ENCODE data around the gene TEPSIN.
"Not testable (repeated sequence)": the region's sequence is repeated elsewhere in the genome, so short reads cannot be mapped to it uniquely, and the experiment has no call there.

The TEPSIN gene

DNA sequence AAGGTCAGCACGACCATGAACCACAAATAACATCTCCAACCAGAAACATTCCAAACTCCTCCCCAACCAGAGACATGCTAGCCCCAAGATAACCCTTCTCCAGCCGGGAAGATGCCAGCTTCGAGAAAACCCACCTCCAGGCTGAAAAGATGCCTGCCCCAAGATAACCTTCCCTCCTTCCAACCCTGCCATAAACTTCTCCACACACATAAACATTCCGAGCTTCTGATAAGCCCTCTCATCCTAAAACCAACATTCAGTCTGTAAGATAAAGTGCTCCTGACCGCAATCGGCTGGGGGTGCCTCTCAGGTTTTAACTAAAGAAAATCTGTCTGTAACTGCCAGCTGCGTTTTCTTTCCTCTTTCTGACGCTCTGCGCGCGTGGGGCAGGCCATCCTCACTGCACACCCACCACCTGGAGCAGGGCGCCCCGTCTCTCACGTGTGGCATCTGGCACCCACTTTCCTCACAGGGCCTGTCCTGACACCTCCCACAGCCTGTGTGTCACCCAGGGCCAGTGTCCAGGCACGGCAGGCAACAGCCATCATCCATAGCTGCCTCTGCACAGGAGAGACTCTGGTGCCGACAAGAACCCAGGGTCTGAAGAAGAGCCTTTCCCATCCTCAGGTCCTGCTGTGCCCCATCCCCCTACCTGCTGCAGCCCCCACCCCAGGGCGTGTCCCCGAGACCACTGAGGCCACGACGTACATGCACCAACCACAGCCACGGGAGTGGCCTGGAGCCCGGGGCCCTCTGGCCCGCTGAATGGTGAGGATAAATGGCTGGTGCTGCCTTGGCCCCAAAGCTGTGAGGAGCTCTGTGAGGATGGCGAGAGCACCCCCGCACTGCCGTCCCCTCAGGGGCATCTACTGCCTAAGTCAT lies 3.7 kb downstream of the TEPSIN start:
- no peak for DNase-seq

DNA sequence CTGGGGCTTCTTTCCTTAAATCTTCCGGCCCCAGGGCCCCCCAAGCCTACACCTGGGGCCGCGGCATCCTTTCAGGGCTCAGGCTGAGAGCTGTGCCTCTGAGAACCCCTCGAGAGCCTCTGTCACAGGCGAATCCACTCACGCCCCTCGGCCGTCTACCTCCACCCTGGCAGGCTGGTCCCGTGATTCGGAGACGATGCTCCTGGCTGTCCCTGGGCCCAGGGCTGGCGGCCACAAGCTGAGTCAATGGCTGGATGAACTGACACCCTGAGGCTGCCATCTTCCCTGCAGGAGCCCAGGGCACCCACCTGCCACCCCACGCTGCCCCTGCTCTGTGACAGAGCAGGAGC lies 4.4 kb downstream of the TEPSIN start:
- no peak for DNase-seq

DNA sequence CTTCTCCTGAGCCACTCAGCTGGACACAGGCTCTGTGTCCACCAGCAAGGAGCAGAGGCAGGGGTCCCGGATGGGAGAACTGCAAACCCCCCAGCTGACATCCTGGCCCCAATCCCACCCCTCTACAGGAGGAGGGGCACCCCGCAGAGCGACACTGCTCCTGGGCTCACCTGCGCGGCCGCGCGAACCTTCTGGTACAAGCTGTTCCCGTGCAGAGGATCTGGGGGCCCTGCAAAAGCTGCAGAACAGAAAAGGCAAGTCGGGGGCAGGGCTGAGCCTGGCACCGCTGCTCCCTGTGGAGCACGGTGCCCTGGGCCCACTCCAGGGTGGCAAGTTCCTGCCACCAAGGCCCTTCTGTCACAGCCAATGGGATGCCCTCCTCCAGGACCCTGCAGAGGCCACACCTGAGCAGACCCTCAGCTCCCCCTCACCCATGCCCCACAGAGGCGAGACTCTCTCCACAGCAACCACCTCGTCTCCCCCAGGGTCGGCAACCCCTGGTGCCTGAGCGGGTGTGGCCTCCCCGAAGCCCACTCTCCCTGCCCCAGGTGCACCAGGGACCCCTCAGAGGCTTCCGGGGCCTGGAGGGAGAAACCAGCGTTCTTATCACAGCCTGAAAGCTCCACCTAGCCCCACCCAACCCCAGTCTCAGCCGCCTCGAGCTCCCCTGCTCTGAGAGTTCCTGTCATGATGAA lies 4.9 kb downstream of the TEPSIN start:
- DNase-seq, result no peak

DNA sequence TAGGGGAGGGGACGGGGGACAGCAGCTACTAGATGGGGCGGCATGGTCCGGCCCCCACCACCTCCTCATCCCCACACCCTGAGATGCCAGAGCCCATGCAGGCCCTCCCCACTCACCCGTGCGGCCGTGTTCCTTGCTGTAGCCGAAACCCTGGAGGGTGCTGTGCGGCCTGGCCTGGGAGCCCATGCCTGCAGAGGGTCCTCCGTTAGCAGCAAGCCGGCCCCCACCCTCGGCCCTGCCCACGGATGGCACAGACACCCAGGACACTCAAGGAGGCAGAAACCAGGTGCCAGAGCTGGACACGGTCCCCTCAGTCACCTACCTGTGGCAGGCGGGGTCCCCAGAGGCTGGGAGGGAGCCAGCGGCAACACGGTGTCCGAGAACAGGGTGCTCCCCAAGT lies 5.5 kb downstream of the TEPSIN start:
- no peak for DNase-seq

DNA sequence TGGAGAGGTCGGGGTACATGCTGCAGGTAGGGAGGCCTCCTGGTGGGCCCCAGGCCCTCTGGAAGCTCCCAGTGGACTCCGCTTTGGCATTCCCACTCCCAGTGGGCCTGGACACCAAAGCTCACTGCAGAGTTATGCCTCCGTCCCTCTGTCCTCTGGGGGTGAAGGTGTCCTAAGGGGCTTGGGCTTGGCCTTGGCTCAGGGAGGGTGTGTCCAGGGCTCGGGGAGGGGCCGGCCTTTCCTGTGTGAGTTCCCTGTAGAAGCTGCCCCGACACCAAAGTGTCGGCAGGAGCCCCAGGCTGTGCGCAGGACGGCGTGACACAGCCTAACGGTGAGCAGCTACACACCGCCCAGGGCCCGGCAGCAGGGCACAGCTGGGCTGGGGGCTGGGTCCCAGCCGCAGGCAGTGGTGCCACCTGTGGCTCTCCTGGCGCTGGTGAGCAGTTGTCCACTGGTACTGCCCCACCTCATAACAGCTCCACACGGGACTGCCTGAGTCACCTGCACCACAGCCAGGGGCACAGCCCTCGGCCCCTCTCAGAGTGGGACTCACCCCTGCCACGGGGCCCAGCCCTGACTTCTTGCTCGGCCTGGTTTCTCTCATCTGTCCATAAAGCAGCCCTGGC lies 6.1 kb downstream of the TEPSIN start:
- DNase-seq, result no peak

DNA sequence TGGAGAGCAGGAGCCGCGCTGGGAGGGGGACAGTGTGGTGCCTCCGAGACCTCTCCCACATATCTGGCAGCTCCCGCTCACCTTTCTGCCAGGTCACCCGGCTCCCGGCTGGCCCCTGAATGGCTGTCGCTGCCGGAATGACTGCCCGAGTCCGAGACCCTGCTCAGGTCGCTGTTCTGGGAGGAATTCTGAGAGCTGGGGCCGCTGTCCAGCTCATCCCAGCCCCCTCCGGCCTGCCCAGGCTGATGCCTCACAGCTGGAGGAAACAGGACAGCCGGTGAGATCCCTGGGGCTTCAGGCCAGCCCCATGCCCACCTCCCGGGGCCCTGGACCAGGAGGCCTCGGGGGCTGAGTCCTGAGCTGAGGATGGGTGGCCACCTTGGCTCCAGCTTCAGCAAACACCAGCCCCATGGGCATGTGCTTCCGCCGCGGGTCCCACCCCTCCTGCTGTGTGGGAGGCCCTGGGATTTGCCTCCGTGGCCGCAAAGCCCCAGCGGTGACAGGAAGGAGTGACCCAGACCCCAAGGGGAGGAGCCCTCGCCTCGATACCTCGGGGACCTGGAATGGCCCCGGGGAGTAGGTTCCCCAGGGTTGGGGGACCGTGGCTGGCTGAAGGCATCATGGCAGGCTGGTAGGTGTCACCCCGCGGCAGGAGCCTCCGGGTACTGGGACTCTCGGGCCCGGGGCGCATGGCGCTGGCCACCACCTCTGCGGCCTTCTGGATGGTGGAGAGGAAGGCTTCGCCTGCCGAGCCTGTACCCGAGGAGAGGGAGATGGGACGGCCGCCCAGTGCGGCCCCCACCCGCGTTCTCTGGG lies 6.9 kb downstream of the TEPSIN start:
- no peak for DNase-seq

DNA sequence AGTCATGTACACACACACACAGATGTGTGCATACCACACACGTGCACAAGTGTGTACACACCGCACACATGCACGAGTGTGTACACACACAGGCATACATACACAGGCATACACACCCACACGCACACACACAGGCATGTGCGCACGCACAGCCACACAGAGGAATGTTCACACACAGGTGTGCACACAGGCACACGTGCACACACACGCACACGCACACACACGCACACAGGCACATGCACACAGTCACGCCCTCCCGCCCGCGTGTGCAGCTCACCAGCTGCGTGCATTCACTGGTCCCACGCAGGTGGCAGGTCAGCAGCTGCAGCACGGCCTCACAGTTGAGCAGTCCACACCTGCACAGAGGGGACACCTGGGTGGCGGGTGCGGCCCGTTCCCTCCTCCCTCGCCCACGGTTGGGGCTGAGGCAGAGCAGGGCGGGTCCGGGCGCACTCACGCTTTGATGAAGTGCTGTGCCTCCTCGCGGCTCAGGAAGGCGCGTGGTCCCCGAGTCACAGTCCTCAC lies 7.7 kb downstream of the TEPSIN start:
- DNase-seq, result no peak

DNA sequence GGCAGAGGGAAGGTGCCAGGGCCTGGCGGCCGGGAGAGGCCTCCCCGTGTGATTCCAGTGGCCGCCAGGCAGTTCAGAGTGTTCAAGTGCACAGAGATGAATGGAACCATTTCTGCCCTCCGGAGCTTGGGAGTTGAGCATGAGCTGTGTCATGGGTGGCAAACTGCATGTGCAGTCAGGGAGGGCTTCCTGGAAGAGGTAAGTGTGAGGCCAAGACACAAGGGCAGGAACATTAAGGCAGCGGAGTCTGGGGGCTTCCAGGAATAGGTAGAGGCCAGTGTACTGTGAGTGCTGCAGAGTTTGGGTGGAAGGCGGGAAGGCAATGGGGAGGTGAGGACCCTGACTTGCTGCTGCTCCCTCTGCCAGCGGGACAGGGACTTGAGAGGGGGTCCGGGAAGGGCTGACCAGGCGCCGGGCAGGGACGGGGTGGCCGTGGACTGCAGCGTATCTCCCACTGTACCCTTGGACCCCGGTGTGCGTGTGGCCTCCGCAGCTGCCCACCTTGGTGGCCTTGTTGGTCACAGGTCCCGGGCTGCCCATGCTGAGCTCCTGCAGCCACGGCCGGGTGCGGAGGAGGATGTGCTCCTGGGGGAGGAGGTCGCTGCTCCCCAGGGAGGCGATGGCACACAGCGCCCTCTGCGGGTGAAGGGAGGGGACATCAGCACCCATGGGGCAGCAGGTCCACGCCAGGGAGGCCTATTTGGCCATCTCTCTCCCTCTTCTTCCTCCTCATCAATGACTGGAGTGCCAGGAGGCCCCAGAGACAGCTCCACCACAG lies 8.6 kb downstream of the TEPSIN start:
- DNase-seq, result no peak

DNA sequence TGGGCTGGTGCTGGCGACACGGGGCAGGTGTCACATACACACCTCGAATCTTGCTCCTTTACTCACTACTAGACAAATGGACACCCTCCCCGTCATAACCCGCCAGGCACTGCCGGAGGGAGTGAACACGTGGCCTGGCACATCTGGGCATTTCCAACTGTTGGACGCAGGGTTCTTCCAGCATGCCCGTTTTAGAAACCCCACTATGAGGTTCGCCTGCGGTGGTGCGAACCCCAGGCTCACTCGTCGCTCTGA lies 9.3 kb downstream of the TEPSIN start:
- DNase-seq, result no peak

DNA sequence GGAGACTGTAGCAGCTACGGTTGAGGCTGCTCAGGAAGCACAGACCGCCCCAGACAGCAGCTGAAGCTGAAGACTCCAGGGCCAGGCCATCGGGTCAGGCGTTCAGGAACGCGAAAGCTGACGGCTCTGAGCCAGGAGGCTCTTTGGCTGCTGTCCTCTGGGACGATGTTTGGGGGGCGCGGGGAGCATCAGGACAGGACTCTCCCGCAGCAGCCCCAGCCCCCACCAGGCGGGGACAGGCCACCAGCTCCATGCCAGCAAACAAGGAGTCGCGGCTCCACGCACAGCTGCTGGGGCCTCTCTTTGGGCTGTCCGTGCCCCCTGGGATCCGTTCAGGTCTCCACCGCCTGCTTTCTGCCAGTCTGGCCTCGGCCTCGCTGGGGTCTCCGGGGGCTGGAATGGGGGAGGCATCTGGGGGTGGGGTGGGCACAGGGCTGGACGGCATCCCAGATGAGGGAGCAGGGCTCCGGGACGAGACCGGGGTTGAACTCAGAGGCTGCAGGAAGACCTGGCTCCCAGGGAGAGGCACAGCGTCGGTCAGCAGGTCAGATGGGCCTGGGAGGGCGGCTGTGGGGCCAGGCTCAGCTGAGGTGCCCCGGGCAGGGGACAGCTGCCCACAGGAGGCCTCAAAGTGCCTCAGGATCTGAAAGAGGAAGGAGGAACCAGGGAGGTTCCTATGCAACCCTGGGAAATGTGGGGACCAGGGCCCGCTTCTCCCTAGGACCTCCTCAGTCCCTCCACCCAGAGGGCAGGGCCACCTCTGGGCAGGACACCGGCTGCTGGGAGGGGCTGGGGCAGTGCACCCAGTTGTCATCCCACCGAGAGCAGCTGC lies 9.8 kb downstream of the TEPSIN start:
- no peak for DNase-seq

DNA sequence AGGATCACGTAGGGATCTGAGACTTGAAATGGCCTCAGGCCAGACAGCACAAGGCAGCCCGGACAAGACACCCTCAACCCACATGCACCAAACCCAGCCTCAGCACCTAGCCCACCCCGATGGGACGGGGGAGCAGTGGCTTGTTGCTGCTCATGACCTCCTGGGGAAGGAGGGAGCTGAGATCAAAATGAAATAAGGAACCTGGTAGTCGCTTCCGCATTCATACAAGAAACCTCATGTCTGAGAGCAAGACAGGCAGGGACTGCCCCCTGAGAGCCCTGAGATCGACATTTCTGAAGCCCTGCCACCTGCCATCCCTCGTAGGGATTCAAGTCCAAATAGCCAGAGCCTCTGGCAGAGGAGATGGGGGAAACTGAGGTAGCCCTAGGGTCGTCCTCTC lies 10.4 kb downstream of the TEPSIN start:
- DNase-seq, result no peak

DNA sequence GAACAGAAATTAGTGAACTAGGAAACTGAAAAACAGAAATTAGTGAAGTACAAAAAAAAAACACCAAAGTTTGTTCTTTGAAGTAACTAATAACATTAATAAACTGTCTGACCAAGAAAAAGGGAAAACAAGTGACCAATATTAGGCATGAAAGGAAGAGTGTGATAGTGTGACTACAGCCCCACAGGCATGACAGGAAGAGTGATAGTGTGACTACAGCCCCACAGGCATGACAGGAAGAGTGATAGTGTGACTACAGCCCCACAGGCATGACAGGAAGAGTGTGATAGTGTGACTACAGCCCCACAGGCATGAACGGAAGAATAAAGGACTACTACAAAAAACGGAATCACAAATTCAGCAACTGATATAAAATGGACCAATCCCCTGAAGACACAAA lies 11.2 kb downstream of the TEPSIN start:
- not testable (repeated sequence) for DNase-seq

DNA sequence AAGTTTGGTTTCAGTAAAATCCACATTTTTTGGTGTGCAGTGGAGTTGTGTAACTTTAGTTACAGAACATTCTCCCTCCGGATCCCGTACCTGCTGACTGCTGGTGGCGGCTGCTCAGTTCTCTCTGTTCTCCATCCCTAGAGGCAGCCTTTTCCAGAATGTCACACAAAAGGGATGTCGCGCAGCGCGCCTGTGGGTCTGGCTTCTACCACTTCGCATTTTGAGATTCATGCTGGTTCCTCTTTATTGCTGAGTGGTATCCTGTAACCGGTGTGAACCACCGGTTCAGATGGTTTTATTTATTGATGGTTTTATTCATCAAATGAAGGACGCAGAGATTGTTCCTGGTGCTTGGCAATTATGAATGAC lies 15.1 kb downstream of the TEPSIN start:
- DNase-seq, result no peak

DNA sequence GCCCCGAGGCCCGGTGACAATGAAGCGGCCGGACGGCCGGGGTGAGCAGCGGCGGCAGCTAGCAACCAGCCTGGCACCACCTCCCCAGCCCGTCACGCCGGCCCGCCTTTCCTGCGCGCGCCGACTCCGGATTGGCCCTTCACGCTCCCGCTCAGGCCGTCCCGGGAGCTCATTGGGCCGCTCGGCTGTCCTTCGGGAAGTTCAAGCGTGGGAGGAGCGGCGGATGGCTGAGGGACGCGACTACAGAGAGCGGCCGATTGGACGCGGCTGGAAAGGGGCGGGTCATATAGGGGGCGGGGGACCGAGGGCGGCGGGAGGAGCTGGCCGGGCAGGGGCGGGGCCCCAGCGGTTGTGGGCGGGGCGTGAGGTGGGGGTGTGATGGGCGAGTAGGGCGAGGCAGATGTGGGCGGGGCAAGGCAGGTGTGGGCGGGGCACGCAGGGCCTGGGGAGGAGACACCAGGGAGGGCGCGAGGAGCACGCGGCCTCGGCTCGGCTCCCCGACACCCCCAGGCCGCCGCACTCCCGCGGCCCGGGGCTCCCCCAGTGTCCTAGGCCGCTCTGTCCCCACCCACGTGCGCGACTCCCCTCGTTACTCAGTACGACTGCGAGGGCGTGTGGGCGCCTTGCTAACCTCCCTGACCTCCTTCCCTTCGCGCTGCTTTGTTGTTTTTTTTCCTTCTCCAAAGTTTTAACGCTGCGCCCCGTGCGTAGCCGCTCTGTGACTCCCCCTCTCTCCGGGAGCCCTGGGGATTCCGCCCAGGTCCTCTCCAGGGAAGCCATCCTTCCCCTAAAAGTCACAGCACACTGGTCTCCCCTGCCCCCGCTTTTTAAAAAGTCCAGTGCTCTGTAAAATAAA lies 15.7 kb downstream of the TEPSIN start, which contains the start of gene CEP131:
CEP131 (minus strand) TSS at position 60 of the 856 bp plus-strand sequence. CDS start 2,909 bp downstream, outside the sequence.
- DNase-seq, result peak; percentile 98

DNA sequence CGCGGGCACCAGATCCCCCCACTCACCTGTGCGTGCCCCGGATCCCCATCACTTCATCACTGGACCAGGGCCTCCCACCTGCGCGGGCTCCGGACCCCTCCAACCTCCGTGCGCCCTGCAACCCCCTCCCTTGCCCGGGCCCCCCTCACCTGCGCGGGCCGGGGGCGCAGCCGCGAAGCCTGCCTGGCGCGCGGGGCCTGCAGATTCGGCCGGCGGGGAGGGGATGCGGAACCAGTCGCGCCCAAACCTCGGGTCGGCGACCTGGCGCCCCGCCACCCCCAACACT lies 16.3 kb downstream of the TEPSIN start:
- no peak for DNase-seq

DNA sequence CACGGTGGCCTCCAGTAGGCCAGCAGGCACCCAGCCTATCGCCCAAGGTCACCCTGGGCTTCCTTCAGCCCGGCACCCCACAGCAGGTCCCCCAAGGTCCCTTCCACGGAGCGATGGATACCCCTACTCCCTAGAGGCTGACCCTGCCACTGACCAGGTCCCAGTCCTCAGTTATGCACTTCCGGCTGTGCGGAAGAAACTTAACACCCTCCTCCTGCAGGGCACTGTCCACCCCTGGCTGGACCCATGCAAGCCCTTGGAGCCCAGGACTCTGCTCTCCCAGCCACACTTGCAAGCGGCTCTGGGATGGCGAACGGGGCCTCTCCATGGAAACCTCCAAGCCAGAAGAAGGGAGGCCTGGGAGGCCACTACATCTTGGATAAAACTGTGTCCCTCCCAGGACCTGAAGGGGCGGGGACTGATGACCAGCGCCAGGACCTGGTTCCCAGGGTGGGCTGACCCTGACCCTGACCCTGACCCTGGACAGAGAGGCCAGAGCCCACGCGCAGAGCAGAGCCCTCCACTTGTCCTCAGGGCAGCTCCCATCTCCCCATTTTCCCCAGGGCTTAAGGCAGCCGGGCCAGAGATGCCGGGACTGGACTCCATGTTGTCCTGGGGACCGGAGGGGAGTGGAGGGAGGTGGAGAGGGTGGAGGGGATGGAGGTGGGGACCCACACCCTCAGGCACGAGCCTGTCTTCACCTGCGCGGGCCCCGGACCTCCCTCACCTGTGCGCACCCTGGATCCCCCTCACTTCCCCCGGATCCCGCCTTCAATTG lies 16.8 kb downstream of the TEPSIN start:
- no peak for DNase-seq

DNA sequence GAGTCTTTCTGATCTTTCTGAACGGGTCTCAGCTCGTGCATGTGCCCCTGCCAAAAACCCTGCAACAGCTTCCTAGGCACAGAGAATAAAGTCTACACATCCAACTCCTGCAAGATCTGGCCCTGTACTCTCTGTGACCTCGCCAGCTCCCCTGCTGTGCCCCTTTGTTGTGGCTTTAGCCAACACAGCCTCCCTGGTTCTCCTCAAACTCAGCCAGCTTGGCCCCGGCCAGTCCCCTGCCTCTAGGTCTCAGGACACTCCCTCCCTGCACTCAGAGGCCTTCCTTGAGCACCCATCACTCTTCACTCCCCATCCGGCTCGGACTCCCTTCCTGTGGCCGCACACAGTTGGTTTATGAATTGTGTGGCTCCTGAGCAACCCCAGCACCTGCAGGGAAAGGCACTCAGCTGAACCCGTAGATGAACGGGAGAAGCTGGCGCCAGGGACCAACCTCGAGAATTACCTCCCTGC lies 17.4 kb downstream of the TEPSIN start:
- no peak for DNase-seq

DNA sequence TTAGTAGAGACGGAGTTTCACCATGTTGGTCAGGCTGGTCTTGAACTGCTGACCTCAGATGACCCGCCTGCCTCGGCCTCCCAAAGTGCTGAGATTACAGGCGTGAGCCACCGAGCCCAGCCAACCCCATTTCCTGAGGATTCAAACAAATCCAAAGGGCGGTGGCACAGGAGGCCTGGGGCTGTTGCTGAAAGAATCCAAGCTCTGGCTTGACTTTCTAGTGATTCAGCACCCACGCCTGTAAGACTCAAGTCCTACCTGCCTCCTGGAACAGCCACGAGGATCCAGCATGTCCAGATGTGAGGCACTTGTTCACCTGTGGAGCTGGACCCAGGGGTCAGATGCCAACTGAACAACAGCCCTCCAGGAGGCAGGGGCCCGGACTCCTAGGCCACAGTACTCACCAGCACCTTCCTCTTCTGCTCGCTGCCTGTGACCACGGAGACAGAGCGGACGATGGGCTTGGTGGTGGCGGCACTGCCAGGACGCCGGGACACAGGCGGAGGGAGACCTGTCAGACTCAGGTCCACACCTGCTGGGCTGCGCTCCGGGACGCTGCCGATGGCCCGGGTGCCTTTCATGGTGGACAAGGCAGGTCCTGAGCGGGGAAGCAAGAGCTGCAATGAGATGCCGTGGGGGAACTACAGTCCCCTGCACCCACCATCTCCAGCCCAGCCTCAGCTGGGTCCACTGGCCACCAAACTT lies 19.2 kb downstream of the TEPSIN start:
- no peak for DNase-seq

DNA sequence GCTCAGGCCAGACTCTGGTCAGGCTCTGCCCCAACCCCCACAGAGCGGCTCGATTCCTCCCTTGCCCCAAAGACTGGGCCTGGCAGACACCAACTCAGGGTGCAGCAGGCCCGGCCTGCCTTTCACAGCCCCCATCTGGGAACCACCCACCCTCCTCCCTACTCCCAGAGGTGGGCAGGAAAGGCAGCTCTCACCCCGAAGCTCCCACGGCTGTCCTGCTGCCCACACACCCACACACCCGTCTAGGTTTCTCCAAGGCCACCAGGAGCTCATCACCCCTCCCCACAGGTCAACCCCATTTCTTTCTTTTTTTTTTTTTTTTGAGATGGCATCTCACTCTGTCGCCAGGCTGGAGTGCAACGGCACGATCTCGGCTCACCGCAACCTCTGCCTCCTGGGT lies 19.9 kb downstream of the TEPSIN start:
- no peak for DNase-seq
